SKM-1 (cell line): ENCODE measurements around the gene BMP2K.
"Not testable (repeated sequence)": the region's sequence is repeated elsewhere in the genome, so short reads cannot be mapped to it uniquely, and the experiment has no call there.

Source experiments
- DNase-seq: peaks from one replicate; lab custom pipeline; 2025; ENCODE audit not compliant: unreplicated experiment; lab: John Stamatoyannopoulos, UW

Gene BMP2K

DNA sequence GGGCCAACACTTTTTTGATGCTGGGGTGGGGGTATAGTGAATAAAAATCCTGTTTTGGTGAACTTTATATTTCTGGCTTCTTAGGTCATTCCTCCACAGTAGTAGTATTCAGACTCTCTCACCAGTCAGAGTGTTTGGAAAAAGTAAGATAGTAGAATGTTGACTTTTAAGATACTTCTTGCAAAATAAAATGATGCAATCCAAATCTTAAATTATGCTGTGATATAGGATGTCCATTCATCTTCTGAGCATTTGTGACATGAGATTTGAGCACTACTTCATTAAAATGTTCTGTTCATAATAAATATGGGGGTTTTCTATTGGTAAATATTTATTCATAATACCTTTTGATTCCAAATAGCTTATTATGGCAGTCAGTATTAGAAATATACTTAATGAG is 70.1 kb downstream of the BMP2K start:
- no peak for DNase-seq

DNA sequence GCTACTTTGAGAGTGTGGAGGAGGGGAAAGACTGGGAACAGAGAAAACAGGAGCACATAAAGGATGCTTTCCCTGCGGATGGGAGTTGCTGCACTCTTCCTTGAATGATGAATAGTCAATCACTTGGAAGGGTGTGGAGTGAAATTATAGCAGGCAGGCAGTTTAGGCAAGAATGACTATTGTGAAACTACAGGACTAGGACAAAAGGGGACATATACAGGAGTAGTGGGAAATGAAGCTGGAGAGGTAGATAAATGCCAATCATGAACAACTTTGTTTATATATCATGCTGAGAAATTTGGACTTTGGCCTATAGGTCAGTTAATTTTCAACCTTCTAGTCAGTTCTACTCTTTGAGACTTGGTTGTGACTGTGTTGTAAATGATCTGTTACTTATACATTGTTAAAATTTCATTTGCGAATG is 86.2 kb downstream of the BMP2K start:
- DNase-seq, result no peak

DNA sequence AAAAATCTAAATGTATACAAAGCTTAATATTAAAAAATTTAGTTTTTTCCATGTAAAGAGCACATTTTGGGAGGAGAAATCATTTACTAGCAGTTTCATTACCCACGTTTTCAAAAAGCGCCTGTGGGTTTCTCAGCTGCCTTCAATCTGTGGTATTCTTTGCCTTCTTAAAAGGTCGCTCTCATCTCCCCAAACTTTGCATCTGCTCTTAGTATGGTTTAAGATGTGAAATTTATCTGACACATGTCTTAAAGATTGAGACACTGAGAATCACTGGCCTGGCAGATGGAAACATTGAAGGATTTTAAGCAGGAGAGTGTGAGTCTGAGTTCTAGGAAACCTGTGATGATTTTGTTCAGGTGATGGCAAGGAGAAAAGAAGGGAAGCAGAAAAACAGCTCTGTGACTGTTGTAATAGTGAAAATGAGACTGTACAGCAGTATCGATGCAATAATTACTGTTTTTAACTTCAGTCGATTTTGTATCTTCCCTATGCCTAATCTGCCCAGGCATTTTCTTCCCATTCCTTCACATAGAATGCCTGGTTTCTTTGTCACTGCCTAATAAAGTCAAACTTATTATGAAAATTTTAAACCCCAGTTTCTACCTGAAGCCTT is 87.2 kb downstream of the BMP2K start:
- no peak for DNase-seq

DNA sequence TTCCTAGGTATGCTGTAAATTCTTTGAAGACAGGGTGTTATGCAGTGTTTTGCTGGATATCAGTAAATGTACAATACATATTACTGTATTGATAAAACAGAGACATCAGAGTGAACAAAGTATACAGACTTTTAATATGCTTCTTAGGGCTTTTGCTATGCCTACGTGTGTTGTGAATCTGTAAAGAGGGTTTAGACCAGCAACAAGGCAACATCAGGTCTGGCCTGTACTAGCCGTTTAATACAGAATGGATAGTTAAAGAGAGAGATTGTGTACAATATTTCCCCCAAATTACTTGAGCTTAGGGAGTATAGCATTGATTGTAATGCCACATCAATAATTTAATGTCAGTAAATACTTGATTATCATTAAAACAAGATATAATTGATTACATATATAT is 87.8 kb downstream of the BMP2K start:
- no peak for DNase-seq

DNA sequence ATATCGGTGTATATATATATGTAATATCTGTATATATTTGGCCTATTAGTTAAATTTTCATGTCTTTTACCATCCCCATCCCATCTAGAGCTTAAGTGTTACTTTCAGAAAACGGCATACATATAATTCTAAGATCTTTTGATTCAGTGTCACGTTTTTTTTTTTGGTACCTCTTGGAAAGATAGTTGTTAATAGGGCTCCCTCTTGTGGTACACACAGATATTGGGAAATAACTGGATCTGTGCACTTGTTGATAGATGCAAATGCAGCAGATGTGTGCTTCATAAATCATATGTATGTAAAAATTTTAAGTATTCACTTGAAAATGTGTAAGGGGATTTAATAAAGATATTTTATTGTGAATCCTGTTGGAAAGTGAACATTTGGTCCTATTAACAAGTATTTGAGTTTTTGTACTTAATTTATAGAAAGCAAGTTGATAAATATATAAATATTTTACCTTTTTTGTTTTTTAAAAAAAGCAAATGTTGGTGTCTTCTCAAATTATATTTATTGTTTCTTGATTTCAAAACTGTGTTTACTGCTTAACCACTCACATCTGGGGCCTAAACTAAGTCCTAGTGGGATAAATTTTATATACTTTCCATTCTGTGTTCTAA is 88.4 kb downstream of the BMP2K start:
- peak; percentile 74 for DNase-seq

DNA sequence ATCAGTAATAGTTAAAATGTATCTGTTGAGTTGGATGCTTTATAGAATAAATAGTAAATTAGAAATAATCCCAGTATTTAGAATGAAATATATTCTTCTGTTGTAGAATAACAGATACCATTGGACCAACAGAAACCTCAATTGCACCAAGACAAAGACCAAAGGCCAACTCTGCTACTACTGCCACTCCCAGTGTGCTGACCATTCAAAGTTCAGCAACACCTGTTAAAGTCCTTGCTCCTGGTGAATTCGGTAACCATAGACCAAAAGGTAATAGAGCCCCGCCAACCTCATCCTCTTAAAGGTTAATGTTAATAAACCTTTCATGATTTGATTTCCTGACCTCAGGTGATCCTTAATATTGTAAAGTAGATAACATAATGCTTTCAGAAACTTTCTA is 89.3 kb downstream of the BMP2K start:
- DNase-seq, result no peak

DNA sequence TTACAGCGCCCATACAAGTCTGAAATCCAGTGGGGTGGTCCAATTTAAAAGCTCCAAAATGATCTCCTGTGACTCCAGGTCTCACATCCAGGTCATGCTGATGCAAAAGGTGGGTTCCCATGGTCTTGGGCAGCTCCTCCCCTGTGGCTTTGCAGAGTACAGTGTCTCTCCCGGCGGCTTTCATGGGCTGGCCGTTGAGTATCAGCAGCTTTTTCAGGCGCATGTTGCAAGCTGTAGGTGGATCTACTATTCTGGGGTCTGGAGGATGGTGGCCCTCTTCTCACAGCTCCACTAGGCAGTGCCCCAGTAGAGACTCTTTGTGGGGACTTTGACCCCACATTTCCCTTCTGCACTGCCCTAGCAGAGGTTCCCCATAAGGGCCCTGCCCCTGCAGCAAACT is 92.6 kb downstream of the BMP2K start:
- not testable (repeated sequence) for DNase-seq

DNA sequence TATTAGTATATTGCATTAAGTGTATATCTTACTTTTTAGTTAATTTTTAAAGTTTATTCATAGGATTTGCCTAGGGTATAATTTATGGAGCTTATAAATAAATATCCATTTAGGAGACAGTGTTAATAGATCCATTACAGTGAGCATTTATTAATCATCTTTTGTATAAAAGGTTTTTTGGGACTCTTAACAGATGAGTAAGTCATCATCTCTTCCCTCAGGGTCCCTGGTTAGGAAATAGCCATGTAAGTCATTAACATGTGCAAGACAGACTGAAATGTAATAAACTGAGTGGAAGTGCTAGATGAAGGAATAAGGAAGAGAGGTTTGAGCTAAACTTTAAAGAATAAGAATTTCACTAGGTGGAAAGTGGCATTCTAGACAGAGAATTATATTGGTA is 93.9 kb downstream of the BMP2K start:
- DNase-seq, result no peak

DNA sequence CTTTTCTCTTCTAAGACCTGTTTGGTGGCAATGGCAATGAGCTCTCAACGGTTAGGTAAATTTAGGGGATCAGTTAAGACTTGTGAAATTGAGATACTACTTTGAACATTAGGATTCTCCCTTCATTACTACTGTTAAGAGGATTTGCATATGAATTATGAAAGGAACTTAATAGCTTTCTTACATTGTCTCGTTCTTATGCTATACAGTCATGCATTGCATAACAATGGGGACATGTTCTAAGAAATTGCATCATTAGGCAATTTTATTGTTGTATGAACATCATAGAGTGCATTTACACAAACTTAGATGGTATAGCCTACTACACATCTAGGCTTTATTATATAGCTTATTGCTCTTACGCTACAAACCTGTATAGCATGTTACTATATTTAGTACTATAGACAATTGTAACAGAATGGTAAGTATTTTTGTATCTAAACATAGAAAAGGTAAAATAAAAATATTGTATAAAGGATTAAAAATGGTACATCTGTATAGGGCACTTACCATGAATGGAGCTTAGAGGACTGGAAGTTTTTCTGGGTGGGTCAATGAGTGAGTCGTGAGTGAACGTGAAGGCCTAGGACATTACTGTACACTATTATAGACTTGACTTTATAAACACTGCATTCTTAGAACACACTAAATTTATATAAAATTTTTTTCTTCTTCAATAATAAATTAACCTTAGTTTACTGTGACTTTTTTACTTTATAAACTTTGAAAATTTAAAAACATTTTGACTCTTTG is 100.6 kb downstream of the BMP2K start:
- DNase-seq, result no peak

DNA sequence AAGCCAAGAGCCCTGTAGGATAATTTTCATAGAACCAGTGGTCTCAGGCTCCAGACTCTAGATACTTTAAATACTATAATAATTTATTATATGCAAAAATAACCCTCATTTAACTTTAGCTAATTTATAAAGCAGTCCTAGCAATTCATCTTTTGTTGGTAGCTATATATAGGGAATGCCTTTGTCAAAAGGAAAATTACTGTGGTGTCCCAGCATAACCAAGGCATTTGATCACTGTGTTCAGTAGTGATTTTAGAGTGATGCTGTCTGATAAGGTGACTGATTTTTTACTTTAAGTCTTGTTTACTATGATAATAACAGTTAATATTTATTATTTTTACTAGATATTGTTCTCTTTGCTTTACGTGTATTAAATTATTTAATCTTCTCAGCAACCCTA is 101.9 kb downstream of the BMP2K start:
- no peak for DNase-seq

DNA sequence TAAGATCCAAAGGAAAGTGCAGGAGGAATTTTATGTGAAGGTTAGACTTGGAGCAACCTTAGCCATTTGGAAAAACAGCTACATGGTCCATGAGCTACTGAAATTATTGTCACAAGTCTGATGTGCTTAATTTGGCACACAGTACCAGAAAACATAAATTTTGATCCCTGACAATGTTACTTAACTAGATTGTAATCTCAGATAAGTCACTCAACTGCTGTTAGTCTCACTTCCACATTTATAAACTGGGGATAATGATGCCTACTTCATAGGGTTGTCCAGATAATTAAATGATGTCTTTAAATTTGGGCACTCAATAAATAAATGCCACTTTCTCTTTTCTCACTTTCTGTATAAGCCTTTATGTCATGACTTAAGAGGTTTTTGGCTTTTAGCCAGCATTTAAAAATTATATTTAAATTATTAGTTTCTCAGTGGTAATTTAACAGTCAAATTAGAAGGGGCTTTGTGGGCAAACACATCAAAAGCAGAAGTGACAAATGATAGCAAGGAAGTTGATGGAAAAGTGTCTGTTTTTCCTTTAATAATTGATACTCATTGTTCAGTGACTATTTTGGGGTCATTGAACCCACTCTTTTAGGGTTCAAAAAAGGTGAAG is 104.8 kb downstream of the BMP2K start:
- no peak for DNase-seq

DNA sequence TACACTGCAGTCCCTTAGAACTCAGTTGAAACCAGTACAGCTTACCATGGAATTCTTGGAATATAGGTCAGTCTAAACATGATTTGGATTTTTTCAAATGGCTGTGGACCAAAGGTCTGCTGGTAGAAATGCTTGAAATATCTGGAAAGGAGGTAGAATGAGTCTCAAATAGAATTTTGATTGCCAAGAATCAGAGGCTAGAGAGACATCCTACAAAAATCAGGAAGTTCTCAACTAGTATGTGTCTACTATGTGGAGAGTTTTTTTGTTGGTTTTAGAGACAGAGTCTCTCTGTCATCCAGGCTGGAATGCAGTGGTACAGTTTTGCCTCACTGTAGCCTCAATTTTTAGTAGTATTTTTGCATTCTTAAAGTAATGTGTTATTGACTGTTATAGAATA is 109.4 kb downstream of the BMP2K start:
- no peak for DNase-seq

DNA sequence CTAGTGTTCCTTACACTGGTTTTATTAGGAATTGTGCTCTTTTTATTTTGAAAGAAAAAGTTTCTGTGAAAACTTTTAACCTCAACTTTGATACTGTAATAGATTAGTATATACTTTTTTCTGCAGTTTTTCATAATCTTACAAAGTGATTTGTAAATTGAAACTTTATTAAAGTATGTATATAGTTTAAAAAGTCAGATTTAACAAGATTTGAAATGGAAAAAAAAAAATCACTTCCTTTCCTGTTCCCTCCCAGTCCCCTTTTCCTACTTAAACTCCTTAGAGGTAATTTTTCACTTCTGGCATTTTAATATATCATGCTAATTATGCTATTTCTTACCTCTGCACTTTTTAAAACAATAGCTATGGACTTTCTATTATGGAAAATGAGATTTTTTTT is 113.8 kb downstream of the BMP2K start:
- no peak for DNase-seq

DNA sequence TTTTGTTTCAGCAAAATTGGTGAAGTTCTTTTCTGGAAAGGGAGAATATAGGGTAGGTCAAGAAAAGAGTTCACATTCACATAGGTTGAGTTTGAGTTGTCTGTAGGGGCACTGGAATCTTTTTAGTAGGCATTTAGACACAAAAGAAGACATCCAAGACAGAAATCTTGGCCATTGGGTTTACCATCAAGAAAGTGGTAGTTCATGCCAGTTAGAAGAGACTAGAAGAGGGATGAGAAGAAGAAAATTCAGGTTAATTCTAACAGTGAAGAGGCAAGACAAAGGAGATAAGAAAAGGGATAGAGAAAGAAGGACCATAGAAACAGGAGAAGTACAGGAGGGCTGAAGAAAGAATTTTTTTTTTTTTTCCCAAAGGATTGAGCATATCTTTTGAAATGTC is 123.2 kb downstream of the BMP2K start:
- no peak for DNase-seq

DNA sequence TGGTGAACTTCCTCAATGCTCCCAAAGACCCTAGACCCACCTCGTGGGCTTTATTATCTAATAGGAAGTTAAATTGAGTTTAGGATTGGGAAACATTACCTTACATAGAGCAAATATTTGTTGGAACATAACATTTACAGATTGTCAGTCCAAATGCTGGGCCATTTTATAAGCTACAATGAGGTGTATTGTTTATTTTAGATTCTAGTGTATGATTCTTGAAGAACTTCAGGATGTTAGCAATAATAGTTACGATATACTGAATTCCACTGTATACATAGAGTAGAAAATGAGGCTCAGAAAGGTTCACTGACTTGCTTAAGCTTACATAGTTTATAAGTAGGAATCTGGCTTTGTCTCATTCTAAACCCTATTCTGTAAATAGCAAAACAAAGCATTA is 125.7 kb downstream of the BMP2K start:
- DNase-seq, result no peak

DNA sequence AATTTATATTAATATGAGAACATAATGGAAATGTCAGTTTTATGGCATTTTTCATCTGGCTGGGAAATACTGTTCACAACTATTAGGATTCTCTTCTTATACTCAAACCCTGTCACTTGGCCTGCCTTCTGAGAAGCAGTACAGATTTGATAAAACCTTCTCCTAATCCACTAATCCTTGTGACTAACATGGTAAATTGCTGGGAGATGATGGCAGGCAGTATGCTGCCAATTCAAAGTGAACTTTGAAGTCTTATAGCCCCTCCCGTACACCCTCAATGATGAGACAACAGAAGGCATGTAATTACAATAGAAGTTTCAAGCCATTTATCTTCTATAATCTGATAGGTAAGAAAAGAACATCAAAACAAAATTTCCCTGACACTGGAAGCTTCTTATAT is 126.1 kb downstream of the BMP2K start:
- DNase-seq, result no peak

DNA sequence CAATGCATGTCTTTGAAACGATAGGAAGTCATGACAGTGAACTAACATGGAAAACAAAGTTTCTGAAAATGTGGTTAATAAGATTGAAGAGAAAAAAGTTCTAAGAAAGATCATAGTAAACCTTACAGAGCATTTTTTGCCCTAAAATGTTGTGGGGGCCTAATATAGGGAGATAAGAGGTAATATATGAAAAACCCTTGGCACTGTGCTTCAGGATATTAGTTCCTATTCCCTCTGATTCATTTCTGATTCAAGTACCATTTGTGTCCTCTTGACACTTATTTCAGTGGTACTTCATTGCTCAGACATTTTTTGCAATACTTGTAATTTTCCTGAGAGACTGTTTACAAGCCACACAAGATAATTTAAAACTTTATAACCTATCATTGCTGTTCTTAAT is 128.0 kb downstream of the BMP2K start:
- DNase-seq, result no peak

DNA sequence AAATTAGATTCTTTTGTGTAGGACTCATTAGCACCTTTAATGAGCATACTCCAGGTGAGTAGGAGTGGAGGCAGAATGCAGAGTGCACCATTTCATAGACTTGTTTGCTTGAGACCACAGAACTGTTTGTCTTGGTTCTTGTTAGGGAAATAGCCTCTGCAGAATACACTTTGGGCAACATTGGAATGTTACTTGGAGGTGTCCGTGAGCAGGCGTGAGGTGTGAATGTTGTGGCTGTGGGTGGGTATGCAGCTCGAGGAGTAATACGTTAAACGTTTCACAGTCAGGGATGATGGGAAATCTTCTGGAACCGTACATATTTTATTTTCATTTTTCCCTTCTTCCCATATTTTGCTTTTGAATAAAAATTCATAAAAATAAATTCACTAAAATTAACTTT is 131.5 kb downstream of the BMP2K start:
- no peak for DNase-seq

DNA sequence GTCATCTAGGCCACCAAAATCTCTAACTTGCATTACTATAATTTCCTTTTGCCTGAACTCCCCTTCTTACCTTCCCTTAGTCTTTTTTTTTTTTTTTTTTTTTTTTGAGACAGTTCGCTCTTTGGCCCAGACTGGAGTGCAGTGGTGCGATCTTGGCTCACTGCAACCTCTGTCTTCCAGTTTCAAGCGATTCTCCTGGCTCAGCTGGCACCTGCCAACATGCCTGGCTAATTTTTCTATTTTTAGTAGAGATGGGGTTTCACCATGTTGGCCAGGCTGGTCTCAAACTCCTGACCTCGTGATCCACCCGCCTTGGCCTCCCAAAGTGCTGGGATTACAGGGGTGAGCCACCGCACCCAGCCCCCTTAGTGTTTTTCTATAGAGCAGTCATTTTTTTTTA is 132.8 kb downstream of the BMP2K start:
- not testable (repeated sequence) for DNase-seq

DNA sequence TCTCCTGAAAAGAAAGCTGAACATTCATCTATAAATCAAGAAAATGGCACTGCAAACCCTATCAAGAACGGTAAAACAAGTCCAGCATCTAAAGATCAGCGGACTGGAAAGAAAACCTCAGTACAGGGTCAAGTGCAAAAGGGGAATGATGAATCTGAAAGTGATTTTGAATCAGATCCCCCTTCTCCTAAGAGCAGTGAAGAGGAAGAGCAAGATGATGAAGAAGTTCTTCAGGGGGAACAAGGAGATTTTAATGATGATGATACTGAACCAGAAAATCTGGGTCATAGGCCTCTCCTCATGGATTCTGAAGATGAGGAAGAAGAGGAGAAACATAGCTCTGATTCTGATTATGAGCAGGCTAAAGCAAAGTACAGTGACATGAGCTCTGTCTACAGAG is 134.5 kb downstream of the BMP2K start:
- no peak for DNase-seq

DNA sequence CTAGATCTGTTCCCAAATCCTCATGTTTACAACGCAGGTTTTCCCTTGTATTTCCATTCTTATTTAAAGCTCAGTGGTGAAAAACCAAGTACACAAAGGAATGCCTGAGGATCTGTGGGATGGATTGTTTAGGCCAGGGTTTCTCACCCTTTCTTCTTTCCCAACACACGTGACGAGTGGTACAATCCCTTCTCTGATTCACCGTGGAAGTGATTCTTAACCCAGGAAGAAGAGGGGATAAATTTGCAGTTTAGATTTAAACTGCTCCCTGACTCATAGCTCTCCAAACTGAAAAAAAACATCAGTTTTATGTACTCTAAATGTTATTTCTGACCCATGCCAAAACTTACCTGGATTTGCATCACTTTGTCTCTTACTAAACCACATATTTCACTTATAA is 146.1 kb downstream of the BMP2K start:
- no peak for DNase-seq
